Thyroid gland (tissue), 4 donors: Measurements from ENCODE around the gene RETREG1.

ENCODE experiments used
- CTCF ChIP-seq, 6 experiments: fragments of 200-600 bp in 3 of 6; fragments of 450-650 bp in 3 of 6; sonication (generic) in 3 of 6; IDR thresholded peaks; one replicate each; pipeline ENCODE4 v1.5.1; 2016 to 2019; ENCODE audit warnings: antibody characterized with exemption in 6 of 6, mild to moderate bottlenecking in 2 of 6, inconsistent platforms in 1 of 6, moderate library complexity in 1 of 6
- POLR2A ChIP-seq, 2 donors: fragments of 450-650 bp; IDR thresholded peaks; one replicate each; pipeline ENCODE4 v1.6.1; 2017; ENCODE audit warnings: antibody characterized with exemption in 2 of 2, mild to moderate bottlenecking in 2 of 2, moderate library complexity in 1 of 2

- TF ChIP-seq CTCF (IDR thresholded peaks at IDR 0.05) (no peak), POLR2A (IDR thresholded peaks at IDR 0.05) (no peak)
Observed at GRCh38 chr5:16612007-16612406, 4.8 kb downstream of the RETREG1 start.
